IPS-11a (cell line): ENCODE measurements around the gene AOAH.
"Not testable (repeated sequence)": the region's sequence is repeated elsewhere in the genome, so short reads cannot be mapped to it uniquely, and the experiment has no call there.

ENCODE experiments used
- H3K4me3 ChIP-seq: one replicate; pipeline ENCODE4 v1.5.1; 2013; ENCODE audit warnings: low read depth, low read length, control low read depth

AOAH gene

DNA sequence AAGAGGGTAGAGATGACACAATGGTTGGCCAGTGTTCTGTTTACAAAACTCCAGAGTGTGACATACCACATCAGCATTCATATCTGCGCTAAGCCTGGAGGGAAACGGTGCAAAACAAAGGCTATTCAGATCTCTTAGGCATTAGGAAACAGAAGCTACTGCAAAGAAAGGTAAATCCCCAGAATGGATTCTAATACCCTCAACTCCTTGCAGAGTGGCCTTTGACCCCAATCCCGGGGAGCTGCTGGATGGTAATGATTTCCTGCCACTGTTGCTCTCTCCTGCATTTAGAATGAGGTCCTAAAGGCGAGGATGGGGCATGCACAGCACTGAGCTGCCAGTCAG, 65.2 kb downstream of the AOAH start:
- H3K4me3 ChIP-seq: no peak overlapping the region

DNA sequence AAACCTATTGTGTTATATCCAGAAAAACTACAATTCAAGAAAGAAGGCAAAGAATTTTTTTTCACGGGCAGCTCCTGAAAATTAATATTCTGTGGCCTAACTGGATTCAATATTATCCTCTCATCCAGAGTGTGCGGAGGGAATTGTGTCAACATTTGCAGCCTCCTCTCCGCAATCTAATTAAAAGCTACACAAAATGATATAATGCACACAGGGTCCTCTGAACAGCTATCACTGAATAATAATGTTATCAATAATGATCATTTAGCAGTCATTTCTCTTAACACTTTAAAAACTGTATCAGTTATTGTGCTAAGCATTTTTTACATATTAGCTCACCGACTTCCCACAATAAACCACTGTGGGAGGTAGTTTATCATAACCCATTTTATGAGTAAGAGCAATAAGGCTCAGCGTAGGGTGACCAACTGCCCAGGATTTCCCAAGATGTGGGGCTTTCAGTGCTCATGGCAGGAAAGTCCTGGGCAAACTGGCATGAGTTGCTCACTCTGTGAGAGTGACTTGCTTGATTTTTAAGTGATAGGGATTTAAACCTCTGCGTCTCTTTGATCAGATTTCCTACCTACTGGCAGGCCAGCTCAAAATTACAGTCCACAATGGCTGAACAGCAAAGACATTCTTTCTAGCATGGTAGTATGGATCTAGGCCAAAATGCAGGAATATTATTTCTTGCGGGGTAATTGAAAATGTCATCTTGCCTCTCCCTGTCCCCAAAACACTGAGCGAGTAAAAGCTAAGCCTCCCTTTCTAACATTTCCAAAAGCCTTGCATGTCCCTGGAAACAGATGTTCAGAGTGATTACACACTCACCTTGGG, 65.7 kb downstream of the AOAH start:
- H3K4me3 ChIP-seq: no peak overlapping the region

DNA sequence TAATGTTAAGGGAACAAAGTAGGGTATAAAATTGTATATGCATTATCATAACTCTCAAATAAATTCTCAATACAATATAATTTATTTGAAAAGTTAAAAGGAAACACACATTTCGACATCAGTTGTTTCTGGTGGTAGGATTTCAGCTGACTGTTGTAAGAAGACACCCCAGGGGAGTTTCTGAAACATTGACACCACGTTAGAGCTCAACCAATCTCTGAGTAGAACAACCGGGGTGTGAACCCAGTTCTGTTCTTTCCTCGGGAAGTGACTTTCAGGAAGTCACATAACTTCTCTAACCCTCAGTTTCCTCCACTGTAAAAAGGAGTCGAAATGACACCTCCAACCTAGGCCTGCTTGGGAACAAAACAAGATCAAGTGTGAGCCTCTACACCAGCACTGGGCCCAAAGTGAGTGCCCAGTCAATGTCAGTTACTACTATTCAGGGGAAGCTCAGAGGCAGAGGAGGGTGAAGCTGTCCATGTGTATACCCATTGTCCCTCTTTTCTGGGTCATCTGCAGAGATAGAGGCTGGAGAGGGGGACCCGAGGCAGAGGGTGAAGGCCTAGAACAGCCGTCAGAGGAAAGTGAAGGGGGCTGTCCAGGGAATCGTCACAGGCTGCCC, 67.1 kb downstream of the AOAH start:
- H3K4me3 ChIP-seq: no peak overlapping the region

DNA sequence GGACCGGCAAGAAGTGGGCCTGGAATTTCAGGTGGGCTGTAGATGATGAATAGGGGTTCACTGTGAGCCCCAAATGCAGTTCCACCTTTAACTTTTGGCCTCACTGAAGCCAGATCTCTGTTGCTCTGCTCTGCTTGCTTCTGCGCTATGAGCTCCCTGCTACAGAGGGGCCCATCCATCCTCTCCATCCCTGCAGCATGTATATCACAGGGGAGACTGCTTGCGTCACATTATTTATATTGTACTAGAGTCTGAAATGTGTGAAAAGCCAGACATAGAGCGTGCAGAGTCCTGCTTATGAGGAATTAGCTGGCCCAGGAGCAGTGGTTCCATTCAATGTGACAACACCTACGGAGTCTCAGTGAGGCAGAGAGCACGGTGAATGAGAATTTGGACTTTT, 69.9 kb downstream of the AOAH start:
- H3K4me3 ChIP-seq: no peak overlapping the region

DNA sequence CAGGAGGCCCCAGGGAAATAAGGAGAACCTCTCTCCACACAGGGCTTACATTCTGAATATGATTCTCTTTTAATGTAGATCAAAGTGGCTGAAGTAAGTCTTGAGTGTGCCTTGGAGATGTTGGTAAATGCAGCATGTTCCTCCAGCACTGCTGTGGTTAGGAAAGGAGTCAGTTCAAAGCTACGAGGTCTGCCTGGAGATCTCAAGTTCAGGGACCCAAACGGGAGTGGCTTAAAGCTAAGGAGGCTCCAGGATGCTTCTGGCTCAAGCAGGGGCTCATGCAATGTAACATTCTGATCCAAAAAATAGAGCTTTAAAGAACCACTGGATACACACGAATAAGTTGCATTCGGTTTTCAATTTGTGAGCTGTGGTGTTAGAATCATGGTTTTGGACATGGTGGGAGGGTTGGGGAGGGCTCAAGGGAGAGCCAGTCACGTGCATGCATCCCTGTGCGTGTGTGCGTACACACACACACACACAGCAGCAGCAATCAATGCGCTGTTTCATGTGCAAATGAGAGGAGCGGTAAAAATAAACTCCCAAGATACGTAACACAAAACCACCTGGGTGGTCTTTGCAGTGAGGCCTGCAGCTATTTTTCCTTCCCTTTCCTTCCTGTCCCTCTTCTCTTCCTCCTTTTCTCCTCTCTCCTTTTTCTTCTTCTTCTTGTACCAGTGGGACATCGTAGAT, 70.5 kb downstream of the AOAH start:
- no peak overlapping the region for H3K4me3 ChIP-seq

DNA sequence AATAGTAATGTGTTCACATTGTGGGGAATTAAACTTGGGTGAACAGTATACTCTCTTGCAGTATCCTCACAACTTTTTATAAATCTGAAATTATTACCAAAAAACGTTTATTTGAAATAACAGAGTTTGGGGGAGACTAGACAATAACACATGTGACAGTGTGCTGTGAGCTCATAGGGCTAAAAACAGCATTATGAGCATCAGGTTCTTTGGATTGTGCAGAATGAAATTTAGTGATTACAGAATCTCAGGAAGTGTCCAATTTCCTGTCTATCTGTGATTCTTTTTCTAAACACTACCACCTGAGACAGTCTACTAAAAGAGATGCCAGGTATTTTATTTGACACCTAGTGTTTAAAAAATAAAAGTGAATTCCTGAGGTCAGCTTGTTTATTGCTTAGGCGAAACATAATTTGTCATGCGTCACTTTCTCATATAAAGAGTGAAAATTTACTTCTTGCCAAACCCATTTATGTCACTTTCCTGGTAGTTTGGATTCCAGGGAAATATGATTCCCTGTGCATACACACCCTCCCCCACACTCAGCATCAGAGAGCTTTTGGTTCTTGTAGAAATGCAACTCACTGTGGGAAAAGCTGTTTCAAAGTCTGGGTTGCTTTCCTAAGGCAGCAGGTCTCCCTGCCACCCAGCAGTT, 71.2 kb downstream of the AOAH start:
- no peak overlapping the region for H3K4me3 ChIP-seq

DNA sequence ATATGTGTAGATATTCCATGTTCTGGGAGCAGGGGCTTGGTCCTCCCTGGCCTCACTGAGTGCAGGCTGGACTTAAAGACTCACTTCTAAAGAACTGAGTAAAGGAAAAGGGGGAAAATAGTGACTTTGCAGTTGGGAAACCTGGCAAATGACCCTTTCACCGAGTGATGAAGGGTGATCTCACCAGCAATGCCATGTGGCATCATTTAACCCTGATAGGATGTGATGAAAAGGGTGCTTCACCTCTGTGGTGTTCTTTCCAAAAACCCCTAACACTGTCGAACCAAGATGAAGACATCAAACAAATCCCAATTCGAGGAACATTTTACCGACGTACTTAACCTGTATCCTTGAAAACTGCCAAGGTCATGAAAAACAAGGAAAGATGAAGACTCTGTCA, 71.9 kb downstream of the AOAH start:
- no peak overlapping the region for H3K4me3 ChIP-seq

DNA sequence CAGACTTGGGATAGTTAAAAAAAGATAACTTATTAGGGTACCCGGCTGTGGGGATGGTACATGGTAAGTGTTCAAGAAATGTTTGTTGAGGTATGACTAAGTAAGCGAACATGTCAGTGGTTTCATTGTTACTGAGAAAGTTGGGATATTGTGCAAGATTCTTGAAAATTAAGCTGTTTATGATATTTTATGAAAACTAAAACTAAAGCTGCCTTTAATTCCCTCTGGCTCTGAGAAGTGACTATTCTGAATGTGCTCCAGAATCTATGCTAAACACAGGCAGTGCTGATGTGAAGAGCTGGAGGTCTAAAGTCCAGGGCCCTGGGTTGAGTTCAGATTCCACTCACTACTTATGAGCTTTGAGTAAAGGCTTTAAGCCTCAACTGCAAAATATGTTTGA, 72.9 kb downstream of the AOAH start:
- no peak overlapping the region for H3K4me3 ChIP-seq

DNA sequence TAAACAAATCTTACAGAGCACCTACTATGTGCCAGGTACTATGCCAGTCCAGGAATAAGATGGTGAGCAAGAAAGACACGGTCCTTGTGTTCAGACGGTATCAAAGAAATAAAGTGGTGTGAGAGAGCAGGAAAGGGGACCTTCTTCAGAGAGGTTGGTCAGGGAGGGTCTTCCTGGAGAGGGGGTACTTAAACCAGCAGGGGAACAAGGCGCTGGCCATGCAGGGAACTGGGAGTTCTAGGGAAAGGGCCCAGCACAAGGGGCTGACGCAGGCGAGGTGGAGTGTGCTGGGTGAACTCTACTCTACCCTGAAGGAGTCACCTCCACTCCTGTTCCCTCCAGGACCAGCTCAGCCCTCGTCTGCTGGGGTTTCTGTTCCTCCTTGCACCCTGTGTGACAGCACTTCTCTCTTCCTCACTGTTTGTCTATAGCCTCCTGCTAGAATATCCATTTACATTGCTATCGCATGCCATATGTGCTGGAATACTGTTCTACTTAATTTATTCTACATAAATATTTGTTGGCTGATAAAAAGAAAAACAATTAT, 73.5 kb downstream of the AOAH start:
- H3K4me3 ChIP-seq: no peak overlapping the region

DNA sequence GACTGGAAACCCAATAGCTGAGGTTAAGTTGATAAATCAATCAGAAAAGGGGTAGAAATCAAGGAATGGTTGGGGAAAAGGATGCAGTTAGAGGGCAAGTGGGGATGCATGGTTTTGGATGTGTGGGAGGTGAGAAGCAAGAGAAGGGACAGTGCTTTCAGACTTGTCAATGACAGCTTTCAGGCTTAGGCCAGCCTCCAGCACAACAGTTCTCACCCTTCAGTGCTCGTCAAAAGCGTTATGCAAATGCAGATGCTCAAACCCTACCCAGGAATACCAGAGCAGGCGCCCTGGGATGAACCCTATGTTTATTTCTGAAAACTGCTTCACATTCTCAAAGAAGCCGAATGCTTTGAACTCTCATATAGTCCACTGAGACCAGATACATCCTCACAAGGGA, 74.0 kb downstream of the AOAH start:
- no peak overlapping the region for H3K4me3 ChIP-seq

DNA sequence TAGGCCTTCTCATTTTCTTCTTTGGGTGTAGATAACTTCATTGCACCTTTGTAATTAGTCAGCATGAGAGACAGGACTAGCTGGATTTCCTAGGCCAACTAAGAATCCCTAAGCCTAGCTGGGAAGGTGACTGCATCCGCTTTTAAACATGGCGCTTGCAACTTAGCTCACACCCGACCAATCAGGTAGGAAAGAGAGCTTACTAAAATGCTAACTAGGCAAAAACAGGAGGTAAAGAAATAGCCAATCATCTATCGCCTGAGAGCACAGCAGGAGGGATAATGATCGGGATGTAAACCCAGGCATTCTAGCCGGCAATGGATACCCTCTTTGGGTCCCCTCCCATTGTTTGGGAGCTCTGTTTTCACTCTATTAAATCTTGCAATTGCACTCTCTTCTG, 75.0 kb downstream of the AOAH start:
- not testable (repeated sequence) for H3K4me3 ChIP-seq

DNA sequence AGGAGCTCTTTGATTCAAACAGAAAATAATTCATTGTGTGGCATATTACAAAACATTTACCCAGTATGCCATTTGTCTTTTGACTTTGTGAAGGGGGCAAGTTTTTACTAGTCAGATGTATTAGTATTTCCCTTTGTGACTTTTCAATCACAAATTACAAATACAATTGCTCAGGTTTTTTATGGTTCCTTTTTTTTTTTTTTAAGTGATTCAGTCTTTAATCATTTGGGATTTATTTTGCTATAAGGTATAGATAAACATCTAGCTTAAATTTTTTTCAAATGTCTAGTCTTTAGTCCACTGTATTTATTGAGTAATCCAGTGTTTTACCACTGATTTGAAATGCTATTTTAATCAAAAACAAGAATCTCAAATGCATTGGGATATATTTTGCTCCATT, 75.9 kb downstream of the AOAH start:
- H3K4me3 ChIP-seq: no peak overlapping the region

DNA sequence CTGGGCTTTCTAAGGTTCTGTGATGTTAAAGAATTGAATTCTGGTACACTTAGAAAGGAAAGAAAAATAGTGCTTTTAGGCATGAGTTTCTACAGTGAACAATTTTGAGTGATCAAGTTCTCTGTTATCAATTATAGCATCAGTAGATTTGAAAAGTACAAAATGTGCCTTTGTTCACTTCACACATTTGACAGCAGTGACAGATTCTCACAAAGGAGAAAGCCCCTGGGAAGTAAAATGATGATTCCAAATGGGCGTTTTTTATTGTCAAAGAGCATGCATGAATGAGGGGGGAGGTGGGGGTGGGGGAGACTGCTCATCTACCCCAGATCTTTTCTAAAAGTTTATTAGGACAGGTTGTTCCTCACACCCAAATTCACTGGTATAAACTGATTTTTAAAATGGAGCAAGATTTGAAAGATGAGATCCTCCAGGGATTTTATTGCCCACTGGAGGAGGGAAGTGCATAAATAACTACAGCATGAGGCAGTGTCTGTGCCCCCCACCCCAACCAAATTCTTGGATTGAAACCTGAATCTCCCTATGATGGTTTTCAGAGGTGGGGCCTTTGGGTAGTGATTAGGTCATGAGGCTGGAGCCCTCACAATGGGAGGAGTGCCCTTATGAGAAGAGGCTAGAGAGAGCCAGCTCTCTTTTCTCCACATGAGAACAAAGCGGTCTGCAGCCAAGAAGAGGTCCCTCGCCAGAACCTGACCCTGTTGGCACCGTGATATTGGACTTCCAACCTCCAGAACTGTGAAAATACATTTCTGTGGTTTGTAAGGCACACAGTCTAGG, 79.5 kb downstream of the AOAH start:
- H3K4me3 ChIP-seq: no peak overlapping the region

DNA sequence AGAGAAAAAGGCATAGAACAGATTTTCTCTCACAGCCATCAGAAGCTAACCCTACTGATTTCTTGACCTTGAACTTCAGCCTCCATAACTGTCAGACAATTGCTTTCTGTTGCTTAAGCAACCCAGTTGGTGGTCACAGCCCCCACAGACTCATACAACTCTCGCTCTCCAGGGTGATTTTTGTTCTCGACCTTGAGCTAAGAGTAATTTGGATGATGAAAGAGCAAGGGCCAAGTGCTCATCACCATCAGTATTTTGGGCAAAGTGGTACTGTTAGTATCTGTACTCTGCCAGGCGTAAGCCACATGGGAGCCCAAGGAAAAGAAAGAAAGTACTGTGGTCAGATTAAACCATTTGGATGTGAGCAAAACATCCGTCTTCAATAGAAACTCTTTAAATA, 81.9 kb downstream of the AOAH start:
- no peak overlapping the region for H3K4me3 ChIP-seq

DNA sequence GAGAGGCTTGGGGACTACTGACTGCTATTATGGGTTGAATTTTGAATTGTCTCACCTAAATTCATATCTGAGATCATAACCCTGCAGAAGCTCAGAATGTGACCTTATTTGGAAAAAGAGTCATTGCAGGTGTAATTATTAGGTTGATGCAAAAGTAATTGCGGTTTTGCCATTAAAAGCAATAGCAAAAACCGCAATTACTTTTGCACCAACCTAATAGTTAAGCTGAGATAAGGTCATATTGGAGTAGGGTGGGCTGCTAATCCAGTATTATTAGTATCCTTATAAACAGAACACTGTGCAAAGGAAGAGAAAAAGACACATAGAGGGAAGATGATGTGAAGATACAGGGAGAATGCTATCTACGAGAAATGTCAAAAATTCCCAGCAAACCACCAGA, 82.3 kb downstream of the AOAH start:
- no peak overlapping the region for H3K4me3 ChIP-seq

DNA sequence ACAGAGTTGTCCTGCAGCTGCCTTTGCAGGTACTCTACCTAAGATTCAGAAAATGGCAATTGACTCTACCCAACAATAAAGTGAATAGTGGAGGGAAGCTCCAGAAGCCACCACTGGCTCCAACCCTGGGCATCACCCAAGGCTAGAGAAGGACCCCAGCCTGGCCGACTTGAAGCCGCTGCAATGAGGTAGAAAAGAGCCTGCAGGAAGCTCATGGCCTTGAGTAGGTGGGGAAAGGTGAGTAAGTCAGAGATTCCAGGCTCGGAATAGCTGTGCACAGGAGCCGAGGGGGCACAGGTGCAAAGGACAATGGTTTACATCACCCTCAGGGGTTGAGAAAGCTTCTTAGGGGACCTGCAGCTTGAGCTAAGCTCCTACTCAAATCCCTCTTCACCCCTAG, 83.6 kb downstream of the AOAH start:
- no peak overlapping the region for H3K4me3 ChIP-seq

DNA sequence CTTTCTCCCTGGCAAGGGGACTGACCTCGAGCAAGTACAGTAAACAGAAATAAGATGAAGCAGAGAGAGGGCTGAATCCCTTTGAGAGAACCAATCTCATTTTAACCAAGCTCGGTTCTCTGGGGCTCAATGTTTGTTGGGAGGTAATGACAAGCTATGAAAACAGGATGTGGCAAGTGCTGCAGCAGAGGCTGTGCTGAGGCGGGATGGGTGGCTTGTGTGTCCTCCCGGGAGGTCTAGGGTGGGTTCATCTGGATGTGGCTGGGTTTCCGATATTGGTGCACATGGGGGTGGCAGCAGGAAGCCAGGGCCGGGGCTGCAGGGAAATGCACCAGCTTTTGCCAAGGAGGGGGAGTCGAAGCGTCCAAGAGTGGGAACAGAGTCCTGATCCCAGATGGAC, 84.5 kb downstream of the AOAH start:
- no peak overlapping the region for H3K4me3 ChIP-seq

DNA sequence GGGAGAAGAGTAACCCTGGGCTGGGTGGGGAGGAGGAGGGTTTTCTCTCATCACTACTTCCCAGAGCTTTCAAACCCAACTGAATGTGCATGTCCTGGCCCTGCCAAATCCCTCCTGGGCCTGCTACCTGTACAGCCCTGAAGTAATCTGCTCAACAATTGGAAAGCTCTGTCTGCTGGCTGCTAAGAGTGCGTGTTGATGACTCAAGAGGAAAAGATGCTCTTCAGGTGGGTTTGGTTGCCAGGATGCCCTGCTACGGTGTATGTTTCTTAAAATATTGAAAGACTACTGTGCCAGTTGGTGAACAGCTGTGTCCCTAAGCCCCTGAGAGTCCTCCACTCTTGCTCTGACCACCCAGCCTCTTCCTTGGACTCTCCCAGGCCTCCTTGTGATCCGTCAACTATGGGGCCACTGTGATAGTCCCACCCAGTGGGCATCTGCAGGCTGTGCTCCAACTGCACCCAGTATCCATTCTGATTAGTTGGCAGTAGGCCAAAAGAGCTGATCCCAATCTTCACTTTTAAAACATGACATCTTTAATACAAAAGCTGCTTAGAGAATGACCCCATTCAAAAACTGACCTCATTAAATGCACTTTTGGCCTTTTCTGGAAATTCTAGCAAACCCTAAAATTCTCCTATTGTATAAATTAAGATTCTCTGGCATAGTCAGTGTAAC, 85.6 kb downstream of the AOAH start:
- no peak overlapping the region for H3K4me3 ChIP-seq

DNA sequence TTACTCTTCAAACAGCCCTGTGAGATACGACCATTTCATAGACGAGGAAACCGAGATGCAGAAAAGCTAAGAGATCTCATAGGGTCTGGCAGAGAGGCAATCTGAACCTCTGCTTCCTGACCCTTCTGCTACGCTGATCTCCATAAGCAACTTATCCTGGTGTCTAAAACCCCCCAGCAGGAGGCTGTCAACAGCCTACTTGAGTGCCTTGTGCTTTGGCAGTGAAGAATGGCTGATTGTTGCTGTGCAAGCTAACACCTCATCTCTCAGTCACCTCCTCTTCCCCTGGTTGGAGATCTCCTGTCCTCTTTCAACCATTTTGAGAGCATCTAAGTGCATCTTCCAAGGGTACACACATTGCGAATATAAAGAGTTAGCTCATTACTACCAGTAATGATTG, 86.2 kb downstream of the AOAH start:
- H3K4me3 ChIP-seq: no peak overlapping the region

DNA sequence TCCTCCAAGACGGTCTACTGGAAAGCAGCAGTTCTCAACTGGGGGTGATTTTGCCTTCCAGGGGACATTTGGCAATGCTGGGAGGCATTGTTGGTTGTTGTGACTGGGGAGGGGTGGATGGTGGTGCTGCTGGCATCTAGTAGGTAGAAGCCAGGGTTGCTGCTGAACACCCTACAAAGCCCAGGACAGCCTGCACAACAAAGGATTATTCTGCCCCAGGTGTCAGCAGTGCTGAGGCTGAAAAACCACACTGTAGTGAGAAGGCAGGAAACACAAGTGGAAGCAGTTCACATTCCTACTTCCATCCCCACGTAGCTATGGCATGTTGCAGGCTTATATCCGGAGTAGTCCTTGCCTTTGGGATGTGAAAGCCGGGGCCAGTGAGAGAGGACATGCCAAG, 86.9 kb downstream of the AOAH start:
- no peak overlapping the region for H3K4me3 ChIP-seq
